Subcutaneous adipose tissue (tissue), 4 donors: Measurements from ENCODE around the gene STRC. TPM values are rescaled to one million over a fixed set of nuclear protein-coding genes. Genes with fewer than 3 reads are reported as not detected.

Experiments used
- CTCF ChIP-seq: fragments of 450-650 bp; IDR thresholded peaks from one replicate; pipeline ENCODE4 v1.5.1; 2016; ENCODE audit warnings: low read depth, mild to moderate bottlenecking, control low read depth, antibody characterized with exemption, moderate library complexity
- small RNA-seq: library from RNA; depleted of rRNA; stranded (forward); fragments of <200 nt; gene quantifications from one replicate; pipeline ENCODE3, GENCODE V24; 2016
- total RNA-seq, 4 donors: library from RNA; depleted of rRNA; stranded (reverse); fragments of >200 nt; gene quantifications; one replicate each; pipeline ENCODE4 v1.1.0, GENCODE V29; 2016

STRC gene
- total RNA-seq, 4 donors from 2014 or later, result 0.19 to 0.85 (median 0.27) TPM

- no peak for TF ChIP-seq CTCF
These were observed 66.3 kb downstream of the STRC start for GRCh38 chr15:43552256-43552655.

- TF ChIP-seq CTCF, result no peak
These were observed 67.9 kb downstream of the STRC start for GRCh38 chr15:43550527-43551363.

Small RNAs within 50 kb of the gene (small RNA-seq; reads per million reads assigned to genes)
- gene PDIA3P2 (not detected), gene RNU6-554P (not detected), gene RNU6-610P (not detected)

Other genes starting within 250 kb of the STRC start
- gene ZSCAN29, start 247.8 kb downstream of the STRC start, total RNA-seq, result 10 to 100 TPM; 13.6 to 20.7 (median 19.7) TPM
- gene TUBGCP4, start 247.7 kb downstream of the STRC start, total RNA-seq, result 10 to 100 TPM; 10.8 to 14.0 (median 12.1) TPM
- gene TP53BP1, start 125.6 kb downstream of the STRC start, total RNA-seq, result 10 to 100 TPM; 29.3 to 49.5 (median 40.2) TPM
- gene MAP1A, start 101.2 kb downstream of the STRC start, total RNA-seq, result 10 to 100 TPM; 11.5 to 16.6 (median 14.4) TPM
- gene PPIP5K1, start 28.6 kb downstream of the STRC start, total RNA-seq, result 10 to 100 TPM; 10.6 to 37.2 (median 23.5) TPM
- gene CKMT1B, start 24.8 kb downstream of the STRC start, total RNA-seq, result under 1 TPM in 1 of 4 donors, not detected in 3; 0.68 TPM
- 1 to 10 TPM in 3 of 4 donors, under 1 TPM in 1; 0.88 to 3.7 (median 1.7) TPM for gene CATSPER2, start 30.0 kb upstream of the STRC start, total RNA-seq
- not detected for gene CKMT1A, start 75.1 kb upstream of the STRC start, total RNA-seq
- gene PDIA3, start 127.6 kb upstream of the STRC start, total RNA-seq, result 100 to 1,000 TPM in 3 of 4 donors, 10 to 100 TPM in 1; 87.6 to 129 (median 121) TPM
- 1 to 10 TPM; 2.6 to 4.4 (median 3.1) TPM for gene ELL3, start 158.2 kb upstream of the STRC start, total RNA-seq
- 1,000 to 10,000 TPM in 1 of 4 donors, 100 to 1,000 TPM in 3; 542 to 1,015 (median 749) TPM for gene SERF2, start 173.5 kb upstream of the STRC start, total RNA-seq
- gene SERINC4, start 181.4 kb upstream of the STRC start, total RNA-seq, result not detected
- gene HYPK, start 181.8 kb upstream of the STRC start, total RNA-seq, result 10 to 100 TPM; 10.4 to 36.8 (median 15.9) TPM
- gene MFAP1, start 205.9 kb upstream of the STRC start, total RNA-seq, result 10 to 100 TPM; 10.7 to 14.8 (median 12.9) TPM
- gene WDR76, start 208.2 kb upstream of the STRC start, total RNA-seq, result 1 to 10 TPM; 4.7 to 9.7 (median 6.8) TPM